GM23338 (cell line): ENCODE results near the gene GGPS1.

Source experiments
- CREB1 ChIP-seq: fragments of 250-450 bp; sonication (Bioruptor Pico); IDR thresholded peaks from 2 replicates; pipeline ENCODE4 v1.5.0; 2020; ENCODE audit warnings: low read depth, mild to moderate bottlenecking, moderate library complexity
- CTCF ChIP-seq, 2 experiments: fragments of 200-600 bp in 1 of 2; sonication (generic) in 1 of 2; conservative IDR thresholded peaks; 2 replicates each; pipeline versions ENCODE4 v1.5.1 to v1.6.1; 2016 to 2017; ENCODE audit warnings: antibody characterized with exemption in 2 of 2, low read depth in 2 of 2, mild to moderate bottlenecking in 2 of 2, moderate library complexity in 1 of 2
- ETS1 ChIP-seq: IDR thresholded peaks from 2 replicates; pipeline ENCODE4 v1.6.1; 2016; ENCODE audit warnings: antibody characterized with exemption
- EZH2 ChIP-seq: fragments of 200-600 bp; sonication (generic); IDR thresholded peaks from one replicate; pipeline ENCODE4 v1.8.0; 2017; ENCODE audit warnings: antibody characterized with exemption, mild to moderate bottlenecking, low read depth; ENCODE audit not compliant: unreplicated experiment
- EZH2phosphoT487 ChIP-seq: fragments of 200-600 bp; sonication (generic); IDR thresholded peaks from one replicate; pipeline ENCODE4 v1.8.1; 2018; ENCODE audit warnings: antibody characterized with exemption; ENCODE audit not compliant: unreplicated experiment
- POLR2AphosphoS5 ChIP-seq: IDR thresholded peaks from 2 replicates; pipeline ENCODE4 v1.6.1; 2016; ENCODE audit warnings: antibody characterized with exemption, low read depth
- REST ChIP-seq: IDR thresholded peaks from one replicate; pipeline ENCODE4 v1.6.1; 2018; ENCODE audit warnings: antibody characterized with exemption; ENCODE audit not compliant: unreplicated experiment
- STAT1 ChIP-seq: IDR thresholded peaks from one replicate; pipeline ENCODE4 v1.6.1; 2016; ENCODE audit warnings: antibody characterized with exemption; ENCODE audit not compliant: unreplicated experiment
- ZNF114 ChIP-seq: fragments of 250-450 bp; sonication (Bioruptor Pico); IDR thresholded peaks from 2 replicates; pipeline ENCODE4 v1.5.0; 2020; ENCODE audit warnings: mild to moderate bottlenecking, moderate library complexity

GRCh38 chr1:235293322-235293942 is 34.9 kb upstream of the GGPS1 start:
- TF ChIP-seq CTCF (conservative IDR thresholded peaks at IDR 0.05; ENCODE audit: low read depth in 2 of 2) (no peak), EZH2phosphoT487 (no peak), REST (no peak), ZNF114 (CRISPR knock-in tag) (no peak), POLR2AphosphoS5 (no peak), CREB1 (no peak), EZH2 (no peak), ETS1 (no peak), STAT1 (no peak)
